ENCODE data around the gene GH1.
"Not testable (repeated sequence)": the region's sequence is repeated elsewhere in the genome, so short reads cannot be mapped to it uniquely, and the experiment has no call there.

Gene GH1

GRCh38 chr17:63925615-63926014, 7.0 kb upstream of the GH1 start:
- DNase-seq, result no peak

DNA sequence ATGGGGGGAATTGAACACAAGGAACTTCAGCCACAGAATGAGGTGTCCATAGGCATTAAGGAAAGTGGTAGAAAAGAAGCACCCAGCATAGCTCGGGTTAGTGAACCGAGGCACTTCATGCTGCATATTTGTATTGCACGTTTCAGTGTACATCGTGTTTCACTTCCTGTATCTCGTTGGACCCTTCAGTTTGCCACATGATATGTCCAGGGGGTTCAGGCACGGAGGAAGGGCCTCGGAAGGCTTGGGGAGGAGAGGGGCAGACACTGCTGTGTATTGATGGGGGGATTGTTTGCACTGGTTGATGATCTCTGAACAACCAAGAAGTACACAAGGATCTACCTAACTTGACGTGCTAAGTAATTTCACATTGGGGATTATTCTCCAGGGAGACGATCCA, 3.8 kb upstream of the GH1 start:
- DNase-seq, result not testable (repeated sequence)

DNA sequence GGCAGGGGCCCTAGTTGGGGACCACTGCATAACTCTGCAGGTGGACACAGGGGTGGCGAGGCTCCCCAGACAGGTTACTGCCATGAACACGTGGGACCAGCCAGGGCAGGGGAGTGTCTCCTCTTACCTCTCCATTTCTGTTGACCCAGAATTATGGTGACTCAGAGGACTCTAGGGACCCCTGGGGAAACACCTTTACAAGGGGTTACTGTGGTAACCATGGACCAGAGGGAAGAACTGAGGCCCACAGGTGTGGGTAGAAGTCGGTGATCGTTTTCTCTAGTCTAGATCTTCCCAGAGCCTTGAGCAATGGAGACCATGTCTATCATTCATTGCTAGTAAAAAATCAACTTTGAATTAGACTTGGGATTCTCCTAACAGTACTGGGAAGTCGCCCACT, 2.1 kb upstream of the GH1 start:
- DNase-seq, result not testable (repeated sequence)

GRCh38 chr17:63920050-63920449, 1.4 kb upstream of the GH1 start:
- DNase-seq, result not testable (repeated sequence)

GRCh38 chr17:63919311-63919723, 678 bp upstream of the GH1 start:
- DNase-seq, result peak; percentile 57

DNA sequence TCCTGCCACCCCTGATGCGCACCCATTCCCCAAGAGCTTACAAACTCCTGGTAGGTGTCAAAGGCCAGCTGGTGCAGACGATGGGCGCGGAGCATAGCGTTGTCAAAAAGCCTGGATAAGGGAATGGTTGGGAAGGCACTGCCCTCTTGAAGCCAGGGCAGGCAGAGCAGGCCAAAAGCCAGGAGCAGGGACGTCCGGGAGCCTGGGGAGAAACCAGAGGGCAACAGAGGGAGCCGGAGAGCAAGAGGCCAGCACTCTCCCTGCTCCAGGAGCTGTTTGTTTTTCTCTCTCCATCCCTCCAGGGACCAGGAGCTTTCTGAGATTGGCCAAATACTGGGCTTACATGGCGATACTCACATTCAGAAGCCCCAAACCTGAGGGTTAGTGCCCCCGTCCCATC, 334 bp downstream of the GH1 start:
- DNase-seq, result no peak

DNA sequence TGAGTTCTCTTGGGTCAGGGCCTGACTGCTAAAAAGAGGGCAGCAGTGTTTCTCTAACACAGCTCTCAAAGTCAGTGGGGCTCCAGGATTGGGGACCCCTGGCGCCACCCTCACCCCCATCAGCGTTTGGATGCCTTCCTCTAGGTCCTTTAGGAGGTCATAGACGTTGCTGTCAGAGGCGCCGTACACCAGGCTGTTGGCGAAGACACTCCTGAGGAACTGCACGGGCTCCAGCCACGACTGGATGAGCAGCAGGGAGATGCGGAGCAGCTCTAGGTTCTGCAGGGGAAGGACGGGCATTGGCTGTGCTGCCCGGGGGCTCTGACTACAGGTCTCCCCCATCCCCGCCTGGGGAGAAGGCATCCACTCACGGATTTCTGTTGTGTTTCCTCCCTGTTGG, 993 bp downstream of the GH1 start:
- DNase-seq, result no peak

DNA sequence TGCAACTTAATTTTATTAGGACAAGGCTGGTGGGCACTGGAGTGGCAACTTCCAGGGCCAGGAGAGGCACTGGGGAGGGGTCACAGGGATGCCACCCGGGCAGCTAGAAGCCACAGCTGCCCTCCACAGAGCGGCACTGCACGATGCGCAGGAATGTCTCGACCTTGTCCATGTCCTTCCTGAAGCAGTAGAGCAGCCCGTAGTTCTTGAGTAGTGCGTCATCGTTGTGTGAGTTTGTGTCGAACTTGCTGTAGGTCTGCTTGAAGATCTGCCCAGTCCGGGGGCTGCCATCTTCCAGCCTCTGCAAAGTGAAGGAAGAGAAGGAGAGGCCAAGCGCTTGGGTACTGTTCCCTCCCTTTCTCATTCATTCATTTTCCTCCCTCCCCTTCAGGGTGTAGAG, 1.4 kb downstream of the GH1 start:
- DNase-seq, result not testable (repeated sequence)

GRCh38 chr17:63916566-63917185, 2.0 kb downstream of the GH1 start:
- DNase-seq, result no peak

- DNase-seq, result not testable (repeated sequence)
Measured at GRCh38 chr17:63915753-63916152, 2.9 kb downstream of the GH1 start.

DNA sequence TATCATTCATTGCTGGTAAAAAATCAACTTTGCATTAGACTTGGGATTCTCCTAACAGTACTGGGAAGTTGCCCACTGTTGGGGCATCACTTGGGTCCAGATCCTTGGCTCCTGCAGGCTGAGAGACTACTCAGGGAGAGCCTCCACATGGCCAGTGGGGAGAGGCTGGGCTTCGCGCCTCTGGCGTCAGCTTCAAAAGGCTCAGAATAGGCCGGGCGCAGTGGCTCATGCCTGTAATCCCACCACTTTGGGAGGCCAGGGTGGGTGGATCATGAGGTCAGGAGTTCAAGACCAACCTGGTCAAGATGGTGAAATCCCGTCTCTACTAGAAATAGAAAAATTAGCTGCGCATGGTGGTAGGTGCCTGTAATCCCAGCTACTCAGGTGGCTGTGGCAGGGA, 4.2 kb downstream of the GH1 start:
- no peak for DNase-seq

DNA sequence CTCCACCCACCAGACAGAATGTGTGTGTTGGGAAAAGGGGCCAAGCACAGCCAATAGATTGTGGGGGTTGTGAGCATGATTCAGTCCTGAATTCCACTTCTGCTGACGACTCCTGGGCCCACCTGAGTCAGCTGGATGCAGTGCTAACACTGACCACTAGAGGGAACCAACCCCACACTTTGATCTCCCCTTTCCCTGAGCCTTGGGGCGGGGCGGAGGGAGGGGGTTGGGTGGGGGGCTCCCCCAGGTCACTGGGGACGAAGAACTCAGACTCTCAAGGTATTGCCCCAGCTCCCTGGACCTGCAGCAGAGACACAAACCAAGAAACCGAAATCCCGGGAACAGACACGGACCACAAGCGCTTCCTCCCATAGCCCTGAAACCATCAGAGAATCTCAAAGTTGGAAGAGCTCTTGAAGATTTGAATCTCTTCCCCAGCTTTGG, 7.0 kb downstream of the GH1 start:
- peak; percentile 43 for DNase-seq

- no peak for DNase-seq
Measured at GRCh38 chr17:63911041-63911635, 7.5 kb downstream of the GH1 start, which contains the start of gene CSHL1. TSS of gene CSHL1 (minus strand) at chr17:63911258. CDS start at chr17:63911196, 62 bp downstream.

DNA sequence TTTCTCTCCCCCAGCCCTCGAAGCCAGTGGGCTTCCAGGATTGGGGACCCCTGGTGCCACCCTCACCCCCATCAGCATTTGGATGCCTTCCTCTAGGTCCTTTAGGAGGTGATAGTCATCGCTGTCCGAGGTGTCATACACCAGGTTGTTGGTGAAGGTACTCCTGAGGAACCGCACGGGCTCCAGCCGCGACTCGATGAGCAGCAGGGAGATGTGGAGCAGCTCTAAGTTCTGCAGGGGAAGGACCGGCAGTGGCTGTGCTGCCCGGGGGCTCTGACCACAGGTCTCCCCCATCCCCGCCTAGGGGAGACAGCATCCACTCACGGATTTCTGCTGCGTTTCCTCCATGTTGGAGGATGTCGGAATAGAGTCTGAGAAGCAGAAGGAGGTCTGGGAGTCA, 8.5 kb downstream of the GH1 start:
- DNase-seq, result no peak

DNA sequence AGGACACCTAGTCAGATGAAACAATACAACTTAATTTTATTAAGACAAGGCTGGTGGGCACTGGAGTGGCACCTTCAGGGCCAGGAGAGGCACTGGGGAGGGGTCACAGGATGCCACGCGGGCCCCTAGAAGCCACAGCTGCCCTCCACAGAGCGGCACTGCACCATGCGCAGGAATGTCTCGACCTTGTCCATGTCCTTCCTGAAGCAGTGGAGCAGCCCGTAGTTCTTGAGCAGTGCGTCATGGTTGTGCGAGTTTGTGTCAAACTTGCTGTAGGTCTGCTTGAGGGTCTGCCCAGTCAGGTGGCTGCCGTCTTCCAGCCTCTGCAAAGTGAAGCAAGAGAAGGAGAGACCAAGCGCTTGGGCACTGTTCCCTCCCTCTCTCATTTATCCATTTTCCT, 9.1 kb downstream of the GH1 start:
- DNase-seq, result not testable (repeated sequence)

DNA sequence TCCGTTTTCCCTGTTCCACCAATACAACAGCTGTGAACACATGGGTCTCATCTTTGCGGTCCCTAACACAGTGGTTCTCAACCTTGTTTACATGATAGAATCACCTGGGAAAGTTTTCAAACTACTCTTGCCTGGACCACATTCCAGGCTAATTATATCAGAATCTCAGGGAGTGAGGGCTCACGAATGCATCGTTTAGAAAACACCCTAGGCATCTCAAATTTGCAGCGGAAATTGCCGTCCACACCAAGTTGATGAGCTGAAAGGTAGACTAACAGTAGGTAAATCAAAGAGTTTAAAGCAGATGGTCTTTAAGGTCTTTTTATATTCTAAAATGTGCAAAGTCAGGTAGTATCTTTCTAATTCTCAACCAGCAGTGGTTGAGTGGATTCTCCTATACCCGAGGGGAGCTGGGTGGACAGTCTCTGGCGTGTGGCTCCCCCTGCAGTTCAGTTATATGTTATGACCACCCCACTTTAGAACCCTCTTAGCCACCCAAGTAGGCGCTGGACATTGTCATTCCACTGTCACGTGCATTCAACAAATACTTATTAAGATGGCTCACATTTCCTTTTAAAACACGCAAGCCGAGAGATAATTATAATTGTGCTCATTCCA, 11.4 kb downstream of the GH1 start:
- DNase-seq, result not testable (repeated sequence)

- DNase-seq, result not testable (repeated sequence)
Measured at GRCh38 chr17:63904796-63905195, 13.8 kb downstream of the GH1 start.

GRCh38 chr17:63903787-63904201, 14.8 kb downstream of the GH1 start:
- DNase-seq, result not testable (repeated sequence)

- not testable (repeated sequence) for DNase-seq
Measured at GRCh38 chr17:63901971-63902370, 16.7 kb downstream of the GH1 start.

GRCh38 chr17:63898899-63899798, 19.5 kb downstream of the GH1 start:
- not testable (repeated sequence) for DNase-seq

- not testable (repeated sequence) for DNase-seq
Measured at GRCh38 chr17:63896524-63897354, 21.9 kb downstream of the GH1 start, which contains the start of gene CSH1. TSS of gene CSH1 (minus strand) at chr17:63896574. CDS start at chr17:63896511, 63 bp downstream.

DNA sequence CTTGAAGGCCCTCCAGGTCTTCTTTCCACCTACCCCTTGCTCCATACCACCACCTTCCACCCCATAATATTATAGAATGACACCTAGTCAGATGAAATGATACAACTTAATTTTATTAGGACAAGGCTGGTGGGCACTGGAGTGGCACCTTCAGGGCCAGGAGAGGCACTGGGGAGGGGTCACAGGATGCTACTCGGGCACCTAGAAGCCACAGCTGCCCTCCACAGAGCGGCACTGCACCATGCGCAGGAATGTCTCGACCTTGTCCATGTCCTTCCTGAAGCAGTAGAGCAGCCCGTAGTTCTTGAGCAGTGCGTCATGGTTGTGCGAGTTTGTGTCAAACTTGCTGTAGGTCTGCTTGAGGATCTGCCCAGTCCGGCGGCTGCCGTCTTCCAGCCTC, 23.8 kb downstream of the GH1 start:
- not testable (repeated sequence) for DNase-seq
